PC-9 (cell line): Measurements from ENCODE around the gene VPS4A. TPM values are rescaled to one million over a fixed set of nuclear protein-coding genes. Genes with fewer than 3 reads are reported as not detected.
"Not testable (repeated sequence)": the region's sequence is repeated elsewhere in the genome, so short reads cannot be mapped to it uniquely, and the experiment has no call there.

Source experiments
- BruUV-seq: library from RNA; stranded (reverse); fragments of 400-500 nt; replicated peaks from 2 replicates; lab custom pipeline; 2021; lab: Mats Ljungman, UMichigan
- CTCF ChIA-PET: fragments of 300-600 bp; sonication (Branson Sonifier 250); formaldehyde crosslinking; loops from one replicate; lab custom pipeline; 2022; ENCODE audit warnings: antibody characterized with exemption; lab: Charles Lee
- POLR2A ChIA-PET: fragments of 300-600 bp; sonication (Branson Sonifier 250); formaldehyde crosslinking; loops from one replicate; lab custom pipeline; 2022; ENCODE audit warnings: antibody characterized with exemption; ENCODE audit not compliant: unreplicated experiment; lab: Charles Lee
- DNase-seq, 2 experiments: peaks; one replicate each; pipeline versions ENCODE4 v3.0.0 to v3.0.0-alpha.2; 2015 to 2022; ENCODE audit warnings: mixed read lengths in 1 of 2
- H2AFZ ChIP-seq: fragments of 200-600 bp; sonication (generic); 2 replicates; pipeline ENCODE4 v1.8.1; 2017; ENCODE audit warnings: antibody characterized with exemption
- H3F3A ChIP-seq: fragments of 200-600 bp; sonication (generic); 2 replicates; pipeline ENCODE4 v1.8.1; 2017; ENCODE audit warnings: antibody characterized with exemption, mild to moderate bottlenecking, low read depth; ENCODE audit not compliant: insufficient read depth
- H3K27ac ChIP-seq: fragments of 200-600 bp; sonication (generic); 2 replicates; pipeline ENCODE4 v1.6.1; 2016; ENCODE audit warnings: mixed run types
- H3K27me3 ChIP-seq: fragments of 200-600 bp; sonication (generic); 2 replicates; pipeline ENCODE4 v1.6.1; 2016; ENCODE audit warnings: low read depth, mixed run types; ENCODE audit not compliant: insufficient read depth
- H3K36me3 ChIP-seq: fragments of 200-600 bp; sonication (generic); 2 replicates; pipeline ENCODE4 v1.6.1; 2016; ENCODE audit warnings: low read depth, mixed run types
- H3K4me1 ChIP-seq: fragments of 200-600 bp; sonication (generic); replicated peaks from 2 replicates; pipeline ENCODE4 v1.6.1; 2016; ENCODE audit warnings: mixed run types; ENCODE audit not compliant: insufficient read depth
- H3K4me2 ChIP-seq: fragments of 200-600 bp; sonication (generic); 2 replicates; pipeline ENCODE4 v1.6.1; 2017; ENCODE audit warnings: mixed run types
- H3K4me3 ChIP-seq: fragments of 200-600 bp; sonication (generic); 2 replicates; pipeline ENCODE4 v1.6.1; 2016; ENCODE audit warnings: mixed run types
- H3K79me2 ChIP-seq: fragments of 200-600 bp; sonication (generic); 2 replicates; pipeline ENCODE4 v1.6.1; 2017; ENCODE audit warnings: low read depth, mixed run types
- H3K9me2 ChIP-seq: fragments of 200-600 bp; sonication (generic); 2 replicates; pipeline ENCODE4 v1.8.1; 2017; ENCODE audit warnings: mild to moderate bottlenecking; ENCODE audit not compliant: insufficient read depth
- H3K9me3 ChIP-seq: fragments of 200-600 bp; sonication (generic); 2 replicates; pipeline ENCODE4 v1.8.1; 2016; ENCODE audit warnings: low read depth; ENCODE audit not compliant: insufficient read depth
- H4K20me1 ChIP-seq: fragments of 200-600 bp; sonication (generic); 2 replicates; pipeline ENCODE4 v1.8.1; 2017; ENCODE audit not compliant: insufficient read depth
- CTCF ChIP-seq: fragments of 200-600 bp; sonication (generic); conservative IDR thresholded peaks from 2 replicates; pipeline ENCODE4 v1.6.1; 2017; ENCODE audit warnings: mixed run types, antibody characterized with exemption, mild to moderate bottlenecking, moderate library complexity
- EZH2 ChIP-seq: fragments of 200-600 bp; sonication (generic); IDR thresholded peaks from 2 replicates; pipeline ENCODE4 v1.8.0; 2017; ENCODE audit warnings: antibody characterized with exemption, low read depth
- intact Hi-C: fragments of 100-400 bp; cut with micrococcal nuclease; formaldehyde crosslinking; loops from one replicate; pipeline ENCODE4 v1.10.0; 2022; ENCODE audit not compliant: unreplicated experiment
- total RNA-seq: library from RNA; stranded (reverse); gene quantifications from 2 replicates; pipeline ENCODE4 v1.2.3, GENCODE V29; 2021

The VPS4A gene
- total RNA-seq, 1 experiment from 2014 or later = 26.7 TPM

- H4K20me1 ChIP-seq = no peaks in the 10 kb centered on the region
- CTCF ChIA-PET = no interaction called here
- no peaks in the 10 kb centered on the region for H3K9me2 ChIP-seq
- H3K4me1 ChIP-seq = no peaks in the 10 kb centered on the region
- intact Hi-C loops = no loop called here
- no peaks in the 10 kb centered on the region for H3K36me3 ChIP-seq
- no TSS peak for BruUV-seq
- TF ChIP-seq CTCF = no peak
- no peak for TF ChIP-seq EZH2
- H3K27ac ChIP-seq = no peak overlapping the region
- H2AFZ ChIP-seq = no peak overlapping the region
- POLR2A ChIA-PET = no interaction called here
- no peaks in the 10 kb centered on the region for H3F3A ChIP-seq
- H3K79me2 ChIP-seq = no peaks in the 10 kb centered on the region
- H3K9me3 ChIP-seq = no peaks in the 10 kb centered on the region
- no peaks in the 10 kb centered on the region for H3K27me3 ChIP-seq
- H3K4me2 ChIP-seq = no peak overlapping the region
- DNase-seq = no peak
- H3K4me3 ChIP-seq = no peak overlapping the region
These were observed 17.7 kb upstream of the VPS4A start for GRCh38 chr16:69293401-69293800.

- Histone ChIP-seq H2AFZ (no peak overlapping the region), H3K4me3 (no peak overlapping the region), H4K20me1 (no peaks in the 10 kb centered on the region), H3K9me2 (no peaks in the 10 kb centered on the region), H3K27me3 (no peaks in the 10 kb centered on the region), H3K4me1 (no peaks in the 10 kb centered on the region), H3F3A (no peaks in the 10 kb centered on the region), H3K36me3 (no peaks in the 10 kb centered on the region), H3K9me3 (no peaks in the 10 kb centered on the region), H3K79me2 (no peaks in the 10 kb centered on the region), H3K4me2 (no peak overlapping the region), H3K27ac (no peak overlapping the region)
- no TSS peak for BruUV-seq
- ChIA-PET CTCF (interaction anchor here (0.7 kb wide), 1 partner anchor 466 kb away, joined by 9 read pairs; no protein-coding TSS in a partner anchor), POLR2A (no interaction called here)
- TF ChIP-seq CTCF (no peak), EZH2 (no peak)
- no peak for DNase-seq
- intact Hi-C loops = no loop called here
These were observed 17.1 kb upstream of the VPS4A start for GRCh38 chr16:69294051-69294450.

DNA sequence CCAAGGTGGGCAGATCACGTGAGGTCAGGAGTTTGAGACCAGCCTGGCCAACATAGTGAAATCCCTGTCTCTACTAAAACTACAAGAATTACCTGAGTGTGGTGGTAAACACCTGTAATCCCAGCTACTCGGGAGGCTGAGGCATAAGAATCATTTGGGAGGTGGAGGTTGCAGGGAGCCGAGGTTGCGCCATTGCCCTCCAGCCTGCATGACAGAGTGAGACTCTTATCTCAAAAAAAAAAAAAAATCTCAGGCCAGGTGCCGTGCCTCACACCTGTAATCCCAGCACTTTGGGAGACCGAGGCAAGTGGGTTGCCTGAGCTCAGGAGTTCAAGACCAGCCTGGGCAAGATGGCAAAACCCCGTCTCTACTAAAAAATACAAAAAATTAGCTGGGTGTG lies 14.4 kb upstream of the VPS4A start:
- H3K4me3 ChIP-seq, H3K36me3 ChIP-seq, H3K4me2 ChIP-seq, H3K9me2 ChIP-seq, H2AFZ ChIP-seq, H3K4me1 ChIP-seq, DNase-seq, H3K9me3 ChIP-seq, H3K27me3 ChIP-seq, intact Hi-C loops, BruUV-seq, H4K20me1 ChIP-seq, H3K27ac ChIP-seq, H3F3A ChIP-seq, H3K79me2 ChIP-seq, POLR2A ChIA-PET: not testable (repeated sequence)
- CTCF ChIA-PET = interaction anchor here (0.6 kb wide), 1 partner anchor 160 kb away, joined by 5 read pairs; no protein-coding TSS in a partner anchor

DNA sequence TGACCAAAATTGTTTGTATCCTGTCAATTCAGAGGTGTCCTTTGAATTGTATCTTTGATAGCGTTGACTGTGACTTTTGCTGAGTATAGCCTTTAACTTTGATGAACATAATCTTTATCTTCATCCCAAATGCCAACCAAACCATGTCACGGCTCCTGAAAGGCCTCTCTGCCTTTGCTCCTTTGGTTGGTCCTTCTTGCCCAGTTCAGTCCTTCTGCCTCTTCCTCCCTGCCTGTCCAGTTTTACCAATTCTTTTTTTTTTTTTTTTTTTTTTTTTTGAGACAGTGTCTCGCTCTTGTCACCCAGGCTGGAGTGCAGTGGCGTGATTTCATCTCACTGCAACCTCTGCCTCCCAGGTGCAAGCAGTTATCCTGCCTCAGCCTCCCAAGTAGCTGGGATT lies 12.9 kb upstream of the VPS4A start:
- CTCF ChIA-PET = no interaction called here
- H3K4me2 ChIP-seq = no peak overlapping the region
- H2AFZ ChIP-seq = no peak overlapping the region
- no peaks in the 10 kb centered on the region for H3K79me2 ChIP-seq
- H3K4me3 ChIP-seq = no peak overlapping the region
- TF ChIP-seq EZH2 (no peak), CTCF (no peak)
- no peaks in the 10 kb centered on the region for H3F3A ChIP-seq
- no peaks in the 10 kb centered on the region for H3K36me3 ChIP-seq
- DNase-seq = no peak
- H3K27ac ChIP-seq = no peak overlapping the region
- H3K27me3 ChIP-seq = no peaks in the 10 kb centered on the region
- BruUV-seq = no TSS peak
- H3K4me1 ChIP-seq = no peaks in the 10 kb centered on the region
- no peaks in the 10 kb centered on the region for H3K9me2 ChIP-seq
- no peaks in the 10 kb centered on the region for H4K20me1 ChIP-seq
- no peaks in the 10 kb centered on the region for H3K9me3 ChIP-seq
- POLR2A ChIA-PET = no interaction called here
- intact Hi-C loops = no loop called here
